GM18498 (cell line): ENCODE results near the gene EFNB2.

Source experiments
- ATAC-seq: cut with Tn5 transposase; IDR thresholded peaks from one replicate; pipeline ENCODE4 v1.9.1; 2021; ENCODE audit warnings: mild to moderate bottlenecking, moderate library complexity; ENCODE audit not compliant: unreplicated experiment

Gene EFNB2

DNA sequence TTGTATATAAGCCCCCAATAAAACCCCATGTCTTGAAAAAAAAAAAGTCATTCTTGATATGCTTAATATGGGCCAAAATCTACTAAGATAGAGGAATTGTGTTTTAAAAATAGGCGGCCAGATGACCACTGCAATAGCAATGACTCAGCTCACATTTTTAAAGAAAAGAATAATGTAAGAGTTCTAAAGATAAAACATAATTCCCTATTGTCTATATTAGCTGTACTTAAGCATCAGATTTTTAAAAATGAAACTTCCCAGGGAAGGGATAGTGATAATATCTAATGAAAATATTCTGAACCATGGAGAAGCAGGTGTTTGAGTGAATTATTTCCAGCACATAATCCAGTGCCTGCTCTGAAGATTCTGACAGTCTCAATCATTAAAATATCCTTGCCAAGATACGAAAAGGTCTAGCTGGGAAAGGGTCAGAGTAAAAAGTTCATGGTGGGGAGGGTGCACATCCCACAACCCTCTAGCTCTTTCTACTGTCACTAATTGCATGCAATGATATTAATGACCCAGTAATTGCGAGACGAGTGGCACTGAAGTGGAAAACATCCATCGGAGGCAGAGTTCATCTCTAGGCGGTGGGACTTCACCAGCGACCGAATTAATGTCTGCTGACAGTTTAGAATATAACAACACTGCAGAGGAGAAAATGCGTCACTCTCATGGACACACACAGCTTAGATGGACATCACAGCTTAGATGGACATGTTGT is 31.6 kb downstream of the EFNB2 start:
- ATAC-seq, result no peak

DNA sequence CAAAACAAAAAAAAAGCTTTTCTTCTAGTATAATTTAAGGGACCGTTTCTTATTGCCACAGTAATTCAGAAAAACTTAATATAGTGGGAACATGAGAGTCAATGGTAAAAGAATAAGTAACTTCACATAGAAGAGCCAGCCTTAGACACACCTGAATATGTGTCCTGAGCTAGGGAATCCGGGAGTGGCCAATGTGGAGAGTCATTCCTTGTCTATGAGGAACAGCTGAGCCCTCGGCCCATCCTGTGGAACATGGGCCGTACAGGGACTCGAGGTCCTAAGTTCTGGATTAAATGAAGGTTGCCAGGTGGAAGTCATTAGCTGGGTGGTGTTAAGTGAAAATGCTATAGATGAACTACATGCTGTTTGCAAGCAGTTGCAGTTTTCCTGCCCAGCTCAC is 32.2 kb downstream of the EFNB2 start:
- ATAC-seq, result no peak

DNA sequence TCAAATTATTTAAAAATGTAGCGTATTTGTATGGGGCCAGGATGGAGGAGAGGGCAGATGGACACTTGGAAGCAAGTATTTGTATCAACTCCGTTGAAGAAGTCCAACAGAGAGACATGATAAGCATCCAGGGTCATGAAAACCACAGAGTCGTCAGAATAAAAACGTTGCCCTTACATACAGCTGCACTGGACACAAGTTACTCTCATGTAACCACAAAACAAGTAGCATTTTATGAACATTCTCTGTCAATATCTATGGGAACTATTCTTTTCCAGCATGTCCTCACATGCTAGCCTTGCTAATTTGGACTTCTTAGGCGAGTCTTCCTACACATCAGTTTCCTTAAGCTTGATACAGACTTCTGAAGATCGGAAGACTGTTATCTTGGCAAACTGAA is 35.0 kb downstream of the EFNB2 start:
- ATAC-seq, result no peak

DNA sequence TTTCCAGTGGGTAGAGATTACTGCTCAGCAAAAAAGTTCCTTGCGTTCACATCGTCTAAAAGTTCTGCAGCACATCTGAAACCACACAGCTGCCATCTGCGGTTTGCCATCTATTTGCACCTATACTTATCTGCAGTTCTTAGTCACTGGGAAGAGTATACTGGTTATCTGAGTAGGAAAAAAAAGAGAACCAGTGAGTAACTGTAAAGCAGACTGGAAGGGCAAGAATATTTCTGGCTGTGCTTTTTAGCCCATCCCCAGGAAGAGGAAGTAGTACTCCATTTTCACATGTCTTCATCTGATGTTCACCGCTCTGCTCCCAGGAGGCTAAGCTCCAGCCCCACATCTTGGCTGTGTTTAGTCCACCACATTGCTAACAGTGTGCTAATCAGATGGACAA is 35.6 kb downstream of the EFNB2 start:
- ATAC-seq, result peak; percentile 75

DNA sequence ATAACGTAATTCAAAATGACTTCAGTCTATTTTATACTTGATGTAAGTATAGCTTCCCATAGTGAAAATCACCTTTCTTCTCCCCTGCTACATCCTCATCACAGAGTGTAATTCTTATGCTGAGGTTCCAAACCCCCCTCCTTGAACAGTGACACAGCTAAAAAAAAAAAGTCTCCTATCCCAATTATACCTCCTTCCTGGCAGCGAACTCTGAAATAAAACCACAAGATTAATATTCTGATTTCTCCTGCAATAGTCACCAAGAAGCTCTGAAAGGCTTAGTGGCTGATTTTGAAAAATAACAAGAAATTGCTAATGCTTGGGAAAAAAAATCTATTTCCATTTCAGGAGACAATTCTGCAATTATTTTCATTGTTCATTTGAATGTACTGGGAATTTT is 36.3 kb downstream of the EFNB2 start:
- ATAC-seq, result no peak

DNA sequence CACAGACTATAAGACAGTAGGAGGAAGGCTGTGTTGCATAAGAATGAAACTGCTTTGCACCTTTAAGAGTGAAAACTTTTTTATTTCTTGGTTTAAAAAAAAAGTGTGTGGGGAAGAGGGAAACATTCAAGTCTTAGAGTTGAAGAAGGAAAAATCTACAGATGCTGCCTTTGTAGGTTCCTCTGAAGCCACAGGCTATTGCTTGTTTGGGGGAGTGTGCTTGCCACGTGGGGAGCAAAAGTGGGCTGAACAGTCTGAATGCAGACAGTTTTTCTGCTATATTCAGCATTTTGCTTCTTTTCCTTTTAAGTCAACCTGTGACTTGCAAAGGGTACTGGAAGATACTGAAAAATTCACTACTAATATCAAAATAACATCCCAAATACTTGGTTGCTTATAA is 36.9 kb downstream of the EFNB2 start:
- ATAC-seq, result no peak

DNA sequence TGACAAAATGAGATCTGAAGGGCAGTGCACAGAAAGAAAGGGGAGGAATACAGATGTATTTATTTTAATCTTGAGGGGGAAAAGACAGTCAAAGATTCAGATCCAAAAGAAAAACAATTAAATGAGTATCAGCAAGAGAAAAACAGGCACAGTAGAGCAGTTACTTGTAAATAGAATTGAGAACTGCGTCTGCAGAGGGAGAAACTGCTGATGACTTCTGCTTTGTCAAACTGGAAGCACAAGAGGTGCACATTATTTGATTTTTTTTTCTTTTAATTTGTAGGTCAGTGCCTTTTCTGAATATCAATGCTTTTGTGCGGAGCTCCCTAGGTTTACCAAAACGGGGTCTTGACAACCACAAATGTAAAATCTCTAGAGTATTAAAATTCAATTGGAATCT is 37.3 kb downstream of the EFNB2 start:
- ATAC-seq, result no peak

DNA sequence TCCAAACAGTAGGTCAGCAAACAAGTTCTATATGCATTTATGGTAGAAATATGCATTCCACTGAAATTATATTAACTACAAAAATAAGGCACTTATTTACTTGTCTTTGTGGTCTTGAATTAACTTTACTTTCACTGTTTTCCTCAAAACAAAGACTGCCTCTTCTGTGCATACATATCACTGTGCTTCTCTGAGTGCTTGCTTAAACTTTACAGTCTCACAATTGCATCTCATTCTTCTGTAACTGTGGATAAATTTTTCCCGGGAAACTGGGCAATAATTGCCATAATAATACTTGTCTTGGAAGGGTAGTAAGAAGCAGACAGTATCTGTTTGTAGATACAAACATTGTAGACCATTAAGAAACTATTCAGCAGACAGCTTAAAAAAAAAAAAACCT is 38.4 kb downstream of the EFNB2 start:
- ATAC-seq, result no peak

DNA sequence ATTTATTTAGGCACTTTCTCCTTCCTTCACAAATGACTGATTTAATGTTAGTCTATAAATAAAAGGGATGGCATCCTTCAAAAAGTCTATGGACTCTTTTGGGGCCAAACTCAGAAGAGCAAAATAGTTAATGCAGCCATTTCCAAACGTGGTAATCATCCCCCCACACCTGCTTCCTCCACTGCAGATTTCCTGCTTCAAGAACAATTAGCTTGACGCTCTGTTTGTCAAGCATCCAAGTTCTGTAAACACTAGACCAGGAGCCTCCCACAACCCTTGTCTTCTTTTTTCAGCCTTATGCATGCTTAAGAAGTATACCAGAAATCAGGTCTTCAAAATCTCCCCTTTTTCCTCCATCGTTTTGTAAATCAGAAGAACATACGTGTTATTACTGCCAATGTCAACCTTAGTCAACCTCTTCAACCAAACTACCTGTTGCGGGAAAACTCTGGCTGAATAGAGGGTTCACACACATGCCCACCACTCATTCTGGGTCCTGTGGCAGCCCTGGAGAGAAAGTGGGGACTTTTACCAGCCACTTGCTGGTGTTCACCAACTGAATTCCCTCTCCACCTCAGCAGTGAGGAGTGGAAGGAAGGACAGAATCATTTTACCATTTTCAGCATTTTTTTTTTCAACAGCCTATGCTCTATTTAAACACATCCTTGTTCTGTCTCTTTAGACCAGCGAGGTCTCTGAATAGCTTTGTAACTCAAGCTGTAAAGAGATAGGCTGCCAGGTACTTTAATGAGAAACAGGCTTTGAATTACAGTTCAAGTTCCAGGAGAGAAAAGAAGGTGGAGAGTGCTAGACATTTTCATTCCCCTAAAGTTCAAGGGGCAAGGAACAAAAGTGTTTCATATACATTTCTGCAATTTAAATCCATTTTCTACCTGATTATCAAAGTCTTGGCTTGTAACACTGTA is 39.1 kb downstream of the EFNB2 start:
- ATAC-seq, result no peak

DNA sequence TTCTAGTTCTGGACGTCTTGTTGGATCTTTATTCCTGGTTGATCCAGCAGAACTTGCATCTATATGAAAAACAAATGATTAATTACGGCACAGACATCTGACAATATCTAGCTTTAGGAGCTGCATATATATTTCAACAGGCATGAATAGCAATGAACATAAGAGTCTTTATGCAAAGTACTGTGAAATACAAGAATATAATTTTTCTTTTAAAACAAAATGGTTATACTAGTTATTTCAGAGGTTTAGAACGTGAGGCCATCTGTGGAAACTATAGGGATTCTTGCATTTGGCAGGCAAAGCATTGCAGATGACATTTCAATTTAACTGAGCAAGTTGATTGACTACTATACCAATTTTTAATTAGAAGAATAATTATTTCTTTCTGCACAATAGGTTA is 40.5 kb downstream of the EFNB2 start:
- no peak for ATAC-seq

DNA sequence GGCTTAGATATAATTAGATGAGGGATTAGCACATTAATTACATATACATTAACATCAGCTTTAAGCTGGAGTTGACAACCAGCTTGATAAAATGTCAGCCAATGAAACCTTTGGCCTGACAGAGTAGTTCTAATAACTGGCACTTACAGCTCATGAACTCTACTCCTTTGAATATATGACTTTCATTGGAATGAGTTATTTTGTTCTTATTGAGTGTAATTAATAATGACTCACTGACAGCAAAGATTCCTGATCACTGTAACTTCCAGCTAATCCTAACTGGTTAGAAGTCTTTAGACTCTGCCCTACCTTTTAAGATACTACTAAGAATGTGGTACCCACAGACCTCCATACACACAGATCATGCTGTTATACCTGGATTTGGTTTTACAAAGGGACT is 41.0 kb downstream of the EFNB2 start:
- ATAC-seq, result no peak

DNA sequence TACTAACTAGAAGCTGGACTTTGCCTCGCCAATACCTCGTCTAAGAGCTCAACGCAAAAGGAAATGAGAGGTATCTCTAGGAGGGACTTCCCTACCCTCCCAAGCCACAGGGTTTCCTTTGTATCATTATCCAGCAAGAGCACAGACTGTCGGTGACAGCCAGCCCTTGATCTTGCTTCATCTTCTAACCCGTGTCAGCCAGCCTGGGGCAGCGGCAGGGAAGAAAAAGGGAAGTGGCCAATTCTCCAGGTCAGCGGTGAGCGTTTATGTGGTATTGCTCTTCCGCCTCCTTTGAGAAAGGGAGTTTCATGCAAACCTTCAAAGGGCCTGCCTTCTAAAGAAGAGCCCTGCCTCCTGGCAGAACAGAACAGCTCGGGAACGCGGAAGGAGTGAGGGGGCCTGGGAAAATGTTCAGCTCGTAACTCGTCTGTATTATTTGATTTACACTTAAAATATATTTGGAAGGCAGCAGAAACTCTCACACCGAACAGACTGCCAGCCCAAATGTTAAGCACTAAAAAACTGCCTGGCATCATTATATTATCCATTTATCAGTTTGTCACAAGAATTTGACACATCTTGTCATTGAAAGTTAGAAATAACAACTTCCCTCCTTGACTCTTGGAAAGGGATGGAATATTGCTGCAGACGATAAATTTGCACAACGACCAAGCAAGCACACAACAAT is 41.8 kb downstream of the EFNB2 start:
- peak; percentile 81 for ATAC-seq

DNA sequence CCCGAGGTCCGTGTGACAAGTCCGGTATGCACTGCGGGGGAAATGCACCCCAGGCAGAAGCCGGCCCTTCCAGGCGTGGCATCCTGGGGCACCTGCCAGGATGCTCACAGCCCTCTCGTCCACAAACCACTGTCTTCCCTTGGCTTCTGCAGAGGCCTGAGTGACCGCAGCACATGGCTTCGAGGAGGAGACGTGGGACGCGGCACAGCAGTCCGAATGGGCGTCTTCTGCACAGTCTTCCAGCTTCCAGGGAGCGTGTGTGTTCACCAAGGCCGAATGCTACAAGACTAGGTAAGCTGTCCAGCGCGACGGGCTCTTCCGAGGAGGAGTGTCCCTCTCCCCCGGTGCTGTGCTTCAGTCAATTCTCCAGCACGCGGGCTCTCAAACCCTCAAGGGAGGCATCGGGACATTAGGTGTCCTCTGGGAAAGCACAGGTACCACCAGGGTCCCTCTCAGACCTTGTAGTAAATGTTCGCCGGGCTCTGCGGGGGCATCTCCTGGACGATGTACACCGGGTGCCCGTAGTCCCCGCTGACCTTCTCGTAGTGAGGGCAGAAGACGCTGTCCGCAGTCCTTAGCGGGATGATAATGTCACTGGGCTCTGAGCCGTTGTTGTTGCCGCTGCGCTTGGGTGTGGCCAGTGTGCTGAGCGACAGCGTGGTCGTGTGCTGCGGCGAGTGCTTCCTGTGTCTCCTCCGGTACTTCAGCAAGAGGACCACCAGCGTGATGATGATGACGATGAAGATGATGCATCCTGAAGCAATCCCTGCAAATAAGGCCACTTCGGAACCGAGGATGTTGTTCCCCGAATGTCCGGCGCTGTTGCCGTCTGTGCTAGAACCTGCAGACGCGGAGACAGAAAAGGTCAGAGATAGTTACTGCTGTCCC is 42.6 kb downstream of the EFNB2 start:
- no peak for ATAC-seq

DNA sequence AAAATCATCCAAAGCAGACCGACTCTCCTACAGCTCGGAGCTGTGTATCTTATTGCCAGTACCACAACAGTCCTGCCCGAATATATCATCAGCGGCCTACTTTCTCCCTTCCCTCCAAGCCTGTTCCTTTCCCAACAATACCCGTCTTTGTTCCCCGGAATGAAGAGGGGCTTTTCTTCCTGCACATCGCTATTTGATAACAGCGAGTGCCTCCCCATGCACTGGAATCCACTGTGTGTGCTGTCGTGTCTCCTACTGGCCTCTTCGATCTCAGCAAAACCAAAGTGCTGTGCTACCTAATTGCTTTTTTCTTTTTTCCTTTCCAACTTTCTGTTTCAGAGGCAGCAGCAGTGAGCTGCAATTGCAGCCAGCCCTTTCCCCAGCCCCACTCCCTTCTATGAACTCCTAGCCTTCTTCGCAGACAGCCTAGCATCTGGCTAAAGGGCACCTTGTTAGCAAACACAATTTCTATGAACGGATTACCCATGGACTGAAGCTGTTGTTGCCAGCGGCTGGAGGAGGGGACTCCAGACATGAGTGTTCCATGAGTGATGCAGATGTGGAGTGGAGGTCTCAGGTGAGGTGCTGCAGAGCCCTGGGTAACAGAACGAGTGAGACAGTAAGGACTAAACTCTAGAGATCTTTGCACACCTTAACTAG is 43.4 kb downstream of the EFNB2 start:
- ATAC-seq, result no peak

DNA sequence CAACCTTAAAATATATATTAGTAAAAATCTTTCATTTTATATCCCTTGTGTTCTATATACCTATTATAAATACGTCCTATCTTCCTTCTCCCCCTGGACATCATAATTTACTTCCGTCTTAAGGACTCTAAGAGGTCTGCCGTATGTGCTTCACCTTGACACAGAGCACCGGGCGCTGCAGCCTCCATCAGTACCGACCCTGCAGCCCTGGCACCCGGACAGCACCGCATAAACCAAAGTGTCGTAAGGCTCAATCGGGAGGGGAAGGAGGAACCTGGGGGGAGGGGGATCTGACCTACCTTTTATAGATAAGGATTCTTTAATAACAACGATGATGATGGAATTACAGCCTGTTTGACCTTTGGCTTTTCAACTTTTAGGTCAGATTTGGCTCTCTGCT is 44.0 kb downstream of the EFNB2 start:
- ATAC-seq, result no peak

DNA sequence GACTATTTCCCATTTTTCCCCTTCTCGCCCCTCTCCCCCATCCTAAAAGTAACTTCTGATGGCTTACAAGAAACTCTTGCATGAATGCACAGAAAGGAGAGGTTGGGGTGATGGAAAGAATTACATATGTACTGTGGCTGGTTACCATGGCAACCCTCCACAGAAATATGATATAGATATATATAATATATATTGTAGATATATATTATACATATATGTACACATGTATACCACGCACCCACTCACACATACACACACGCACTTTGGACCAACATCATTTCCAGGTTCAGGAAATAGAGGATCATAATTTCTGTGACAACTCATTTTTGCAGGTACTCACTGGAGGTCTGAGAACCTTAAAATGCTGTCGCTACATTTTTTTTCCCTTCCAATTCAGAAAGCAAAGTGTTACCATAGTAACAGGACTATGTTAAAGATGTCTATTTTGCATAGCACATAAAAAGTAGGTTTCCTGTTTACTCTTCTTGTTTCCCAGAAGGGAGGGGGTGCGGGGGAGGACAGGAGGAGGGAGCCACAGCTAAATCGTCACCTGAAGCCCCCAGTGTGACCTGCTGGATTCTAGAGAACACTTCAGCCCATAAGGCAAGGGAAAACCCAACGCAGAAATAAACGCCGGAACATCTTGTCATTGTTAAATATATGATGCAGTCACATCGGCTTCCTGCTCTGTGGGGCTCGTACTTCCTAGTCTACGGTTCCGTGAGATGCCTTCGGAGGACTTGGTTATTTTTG is 44.7 kb downstream of the EFNB2 start:
- ATAC-seq, result peak; percentile 35

DNA sequence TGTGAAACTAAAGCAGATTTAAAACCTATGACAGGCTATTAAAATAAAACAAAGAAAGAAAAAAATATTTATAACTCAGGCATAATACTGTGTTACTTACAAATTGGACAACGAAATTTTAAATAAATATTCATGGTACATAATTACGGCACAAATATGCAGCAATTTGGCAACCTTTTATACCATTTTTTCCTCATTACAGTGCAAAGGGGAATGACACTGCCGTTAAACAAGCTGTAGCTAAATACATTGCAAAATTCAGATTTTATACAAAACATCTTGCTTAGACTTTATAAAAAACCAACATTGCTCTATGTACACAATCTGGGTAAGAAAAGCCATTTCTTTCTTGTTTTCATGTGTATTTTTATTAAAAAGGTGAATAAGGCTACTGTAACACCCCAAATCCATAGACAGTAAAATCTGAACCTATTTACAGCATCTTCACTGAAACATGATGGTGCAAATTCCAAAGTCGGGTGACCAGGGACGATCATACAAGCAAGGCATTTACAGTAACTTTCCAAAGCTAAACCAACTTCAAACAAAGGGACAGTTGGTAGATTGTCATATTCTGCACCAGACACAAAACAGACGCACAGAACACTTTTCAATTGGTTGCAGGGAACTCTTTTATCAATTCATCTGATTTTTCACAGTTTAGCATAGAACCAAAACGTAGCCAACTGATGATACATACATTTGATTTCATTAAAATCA is 45.5 kb downstream of the EFNB2 start:
- no peak for ATAC-seq

DNA sequence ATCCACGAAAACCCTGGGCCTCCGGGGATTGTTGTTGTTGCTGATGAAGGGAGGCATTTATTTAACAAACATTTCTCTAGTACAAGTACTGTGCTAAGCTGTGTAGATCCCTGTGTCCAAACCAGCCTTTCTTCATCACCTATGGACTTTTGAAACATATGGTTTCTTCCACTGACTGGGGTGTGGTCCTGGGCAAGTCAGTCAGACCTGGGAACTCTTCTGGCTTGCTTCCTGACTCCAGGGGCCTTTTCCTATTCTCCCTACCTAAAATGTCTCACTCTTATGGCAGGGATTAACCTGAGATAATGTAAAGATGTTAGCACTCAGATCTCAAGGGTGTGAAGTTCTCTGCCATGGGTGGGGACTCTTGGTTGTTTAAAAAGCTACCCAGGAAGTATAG is 46.8 kb downstream of the EFNB2 start:
- no peak for ATAC-seq

DNA sequence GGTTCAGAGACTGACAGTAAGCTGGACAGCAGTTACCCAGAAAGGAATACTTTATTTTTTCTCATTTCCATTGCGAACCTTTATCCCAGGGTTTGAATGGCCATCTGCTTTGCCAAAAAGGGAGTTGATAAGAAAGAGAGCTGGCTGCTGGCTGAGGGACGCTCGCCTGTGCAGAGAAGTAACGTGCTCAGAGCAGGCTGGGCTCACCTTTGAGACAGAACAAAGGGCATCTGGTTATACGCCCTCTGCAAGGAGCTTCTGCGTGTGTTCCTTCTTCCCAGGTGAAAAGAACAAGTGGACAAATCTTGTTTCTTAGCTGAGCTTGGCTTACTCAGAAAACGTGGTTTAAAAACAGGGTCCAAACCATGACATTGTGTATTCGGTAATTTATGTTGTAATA is 47.4 kb downstream of the EFNB2 start:
- ATAC-seq, result no peak
